Fibroblast of mammary gland (primary cell): Measurements from ENCODE around the gene CLDND2.

Experiments used
- DNase-seq: peaks from one replicate; pipeline ENCODE4 v3.0.0-alpha.2; 2010; ENCODE audit warnings: low read depth
- H3K4me3 ChIP-seq: 2 replicates; pipeline ENCODE4 v1.5.1; 2011; ENCODE audit warnings: low read depth, mild to moderate bottlenecking, low read length, moderate library complexity; ENCODE audit not compliant: control insufficient read depth
- CTCF ChIP-seq: conservative IDR thresholded peaks from 2 replicates; pipeline ENCODE4 v1.5.1; 2011; ENCODE audit warnings: low read depth, low read length, inconsistent platforms; ENCODE audit not compliant: control insufficient read depth, insufficient read depth

CLDND2 gene

GRCh38 chr19:51367565-51368365 is 1.0 kb downstream of the CLDND2 start:
- peak; percentile 98 for DNase-seq
- H3K4me3 ChIP-seq, result peak overlapping the region; percentile 93
- no peak for TF ChIP-seq CTCF

GRCh38 chr19:51367255-51367564 is 1.6 kb downstream of the CLDND2 start:
- TF ChIP-seq CTCF, result no peak
- no peak for DNase-seq
- H3K4me3 ChIP-seq, result peak overlapping the region; percentile 93

- DNase-seq, result peak; percentile 98
- peak overlapping the region; percentile 93 for H3K4me3 ChIP-seq
- no peak for TF ChIP-seq CTCF
Observed at GRCh38 chr19:51366389-51367254, 2.2 kb downstream of the CLDND2 start.

GRCh38 chr19:51365965-51366388 is 2.8 kb downstream of the CLDND2 start, which contains the start of gene ETFB:
TSS of gene ETFB (minus strand) at chr19:51366388. CDS start at chr19:51366326, 62 bp downstream.
- no peak for DNase-seq

GRCh38 chr19:51365211-51365964 is 3.4 kb downstream of the CLDND2 start:
- peak; percentile 71 for DNase-seq
- TF ChIP-seq CTCF, result no peak
- peak overlapping the region; percentile 93 for H3K4me3 ChIP-seq

More at GRCh38 chr19:51365965-51366388, 2.8 kb downstream of the CLDND2 start, which contains the start of gene ETFB:
- peak within 1 kb of the TSS; percentile 93 for H3K4me3 ChIP-seq
- no peak for TF ChIP-seq CTCF
